GM19438 (cell line): ENCODE measurements around the gene RNF220.

Source experiments
- ATAC-seq: cut with Tn5 transposase; IDR thresholded peaks from one replicate; pipeline ENCODE4 v1.9.1; 2021; ENCODE audit warnings: low read depth; ENCODE audit not compliant: unreplicated experiment

Gene RNF220

DNA sequence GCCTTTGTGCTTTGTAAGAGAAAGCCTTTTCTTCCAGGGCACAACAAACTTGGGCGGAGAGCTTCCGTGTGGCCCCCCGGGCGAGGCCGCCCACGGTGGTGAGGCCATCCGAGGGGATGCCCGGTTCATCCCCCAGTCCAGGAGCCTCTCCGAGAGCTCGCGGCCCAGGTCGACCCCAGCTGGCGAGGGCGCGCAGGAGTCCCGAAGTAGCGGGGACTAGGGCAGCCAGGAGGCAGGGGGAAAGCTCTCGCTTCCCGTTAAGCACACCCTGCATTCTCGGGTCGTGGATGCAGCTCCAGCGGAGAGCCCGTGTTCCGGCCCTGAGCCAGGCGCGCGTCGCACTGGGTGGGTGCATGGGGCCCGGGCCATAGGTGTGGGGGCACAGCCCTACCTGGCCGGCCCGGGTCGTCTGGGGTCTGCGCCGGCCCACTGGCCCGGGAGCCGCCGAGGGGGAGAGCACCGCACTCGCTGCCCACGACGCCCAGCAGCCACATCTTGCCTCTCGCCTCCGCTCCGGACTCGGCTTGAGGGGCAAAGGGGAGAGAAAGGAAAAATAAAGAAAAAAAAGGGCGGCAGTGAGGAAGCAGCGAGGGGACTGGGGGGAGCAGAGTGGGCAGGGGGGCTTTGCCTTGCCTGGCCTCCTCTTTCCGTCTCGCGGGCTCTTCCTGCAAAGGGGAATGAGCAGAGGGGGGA is 1.8 kb downstream of the RNF220 start:
- ATAC-seq = no peak

DNA sequence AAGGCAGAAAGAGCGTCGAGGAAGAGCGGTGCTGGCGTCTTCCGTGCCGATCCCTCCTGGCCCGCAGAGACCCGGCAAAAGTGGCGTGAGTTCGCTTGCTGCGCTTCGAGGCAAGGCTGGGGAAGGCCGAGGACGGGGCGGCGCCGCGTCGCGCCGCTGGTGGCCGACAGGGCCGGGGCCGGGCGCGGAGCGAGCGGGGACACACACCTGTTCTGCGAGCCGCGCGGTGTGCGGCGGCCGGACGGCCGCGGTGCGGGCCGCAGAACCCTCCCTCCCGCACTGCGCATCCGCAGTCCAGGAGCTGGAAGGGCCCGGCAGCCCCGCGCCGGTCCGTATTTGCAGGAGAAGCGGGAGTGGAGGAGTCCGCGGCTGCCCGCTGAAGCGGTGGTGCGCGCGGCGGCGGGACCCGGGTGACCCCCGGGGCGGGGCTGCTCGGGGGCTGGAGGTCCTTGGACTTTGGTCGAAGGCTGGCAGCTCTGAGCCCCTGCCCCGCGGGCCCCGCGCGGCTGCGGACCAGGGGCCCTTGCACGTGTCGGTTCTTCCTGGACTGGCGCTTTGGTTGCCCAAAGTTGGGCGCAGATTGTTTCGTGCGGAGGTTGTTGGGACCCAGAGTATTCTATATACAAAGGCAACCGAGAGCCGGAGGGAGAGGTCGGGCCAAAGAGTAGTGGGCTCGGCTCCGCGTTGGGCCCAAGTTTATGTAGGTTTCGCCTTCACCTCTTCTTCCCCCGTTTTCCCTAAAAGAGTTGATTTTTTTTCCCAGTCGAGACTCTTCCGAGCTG is 2.6 kb downstream of the RNF220 start:
- ATAC-seq = no peak

DNA sequence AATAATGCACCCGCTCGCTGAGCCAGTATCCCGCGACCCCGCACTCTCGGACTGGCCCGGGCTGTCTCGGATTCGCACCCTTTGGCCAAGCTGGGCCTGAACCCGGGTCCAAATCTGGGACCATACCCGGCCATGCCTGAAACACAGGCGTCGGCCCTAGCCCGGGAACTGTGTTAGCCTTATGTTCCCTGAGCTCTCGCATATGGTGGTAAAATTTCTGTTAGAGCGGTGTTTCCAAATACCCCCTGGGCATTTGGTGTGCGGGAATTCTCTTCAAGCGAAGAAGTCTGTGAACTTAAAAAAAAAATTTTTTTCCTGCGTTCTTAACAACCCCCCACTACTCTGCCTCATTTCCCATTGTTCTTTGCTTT is 3.1 kb downstream of the RNF220 start:
- no peak for ATAC-seq

DNA sequence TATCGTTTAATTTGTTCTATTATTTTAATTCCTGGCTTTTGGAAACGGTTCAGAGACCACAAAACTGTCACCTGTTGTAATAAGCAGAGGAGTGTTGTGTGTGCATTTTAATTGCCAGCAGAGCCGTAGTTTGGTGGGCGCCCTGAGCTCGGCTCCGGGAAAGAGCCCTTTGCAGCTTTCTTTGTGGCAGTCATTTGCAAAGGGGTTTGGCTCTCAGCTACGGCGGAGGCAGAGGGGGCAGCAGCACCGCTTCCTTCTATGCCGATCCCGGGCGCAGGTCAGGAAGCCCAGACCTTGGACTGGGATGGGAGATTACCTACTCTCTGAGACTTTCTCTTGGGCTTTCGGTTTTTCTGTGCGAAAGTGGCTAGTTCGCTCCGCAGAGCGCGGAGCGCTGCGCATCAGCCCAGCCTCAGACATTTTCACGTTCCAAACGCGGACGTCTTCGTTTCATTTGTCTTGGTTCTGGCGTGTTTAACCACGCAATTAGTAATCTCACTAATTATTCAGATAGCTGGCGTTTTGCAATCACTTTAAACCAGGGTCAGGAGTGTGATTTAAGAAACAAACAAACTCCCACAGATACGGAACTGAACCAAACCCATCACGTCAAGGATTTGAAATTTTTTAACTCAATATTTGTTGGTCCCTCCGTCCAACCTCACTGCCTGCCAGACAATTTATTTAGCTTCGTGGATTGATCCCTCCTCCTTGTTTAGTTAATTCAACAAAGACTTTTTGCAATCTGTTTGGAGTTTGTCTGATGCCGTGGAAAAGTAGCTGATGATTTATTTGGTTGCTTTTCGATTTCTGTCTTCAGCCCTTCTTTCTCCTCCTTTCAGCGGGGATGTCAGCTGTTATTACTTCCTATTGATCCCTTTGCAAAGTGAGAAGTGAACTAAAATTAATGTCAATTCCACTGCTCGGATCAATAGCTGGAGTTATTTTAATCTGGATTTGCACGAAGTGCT is 3.9 kb downstream of the RNF220 start:
- no peak for ATAC-seq

DNA sequence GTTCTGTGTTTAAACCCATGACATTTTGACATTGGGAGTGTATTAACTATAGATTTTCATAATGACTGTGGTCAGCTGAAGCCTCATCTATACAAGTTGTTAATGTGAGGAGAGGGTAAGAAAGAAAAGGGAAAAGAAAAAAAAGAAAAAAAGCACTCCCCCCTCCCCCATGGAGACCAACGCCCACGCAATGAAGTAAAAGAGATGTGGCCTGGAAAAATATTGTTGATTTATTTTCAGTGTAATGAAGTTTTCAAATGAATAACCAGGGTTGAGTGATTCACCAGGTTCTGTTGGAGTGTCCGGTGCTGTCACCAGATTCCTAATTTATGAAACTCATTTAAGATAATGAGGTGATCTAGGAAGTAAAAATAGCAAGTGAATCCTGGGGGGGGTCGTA is 4.7 kb downstream of the RNF220 start:
- no peak for ATAC-seq

DNA sequence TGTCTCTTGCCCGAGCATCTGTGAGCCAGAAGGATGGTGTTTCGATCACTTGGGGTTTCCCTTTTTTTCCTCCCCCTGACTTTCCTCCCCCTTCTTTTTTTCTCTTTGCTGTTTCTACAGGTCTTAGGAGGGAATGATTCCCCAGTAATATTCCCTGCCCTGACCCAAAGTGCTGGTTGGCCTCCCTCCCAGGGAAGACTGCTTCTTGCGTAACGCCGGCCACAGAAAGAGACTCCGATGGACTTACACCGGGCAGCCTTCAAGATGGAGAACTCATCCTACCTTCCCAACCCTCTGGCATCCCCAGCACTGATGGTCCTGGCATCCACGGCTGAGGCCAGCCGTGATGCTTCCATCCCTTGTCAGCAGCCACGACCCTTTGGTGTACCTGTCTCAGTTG is 6.8 kb downstream of the RNF220 start:
- no peak for ATAC-seq

DNA sequence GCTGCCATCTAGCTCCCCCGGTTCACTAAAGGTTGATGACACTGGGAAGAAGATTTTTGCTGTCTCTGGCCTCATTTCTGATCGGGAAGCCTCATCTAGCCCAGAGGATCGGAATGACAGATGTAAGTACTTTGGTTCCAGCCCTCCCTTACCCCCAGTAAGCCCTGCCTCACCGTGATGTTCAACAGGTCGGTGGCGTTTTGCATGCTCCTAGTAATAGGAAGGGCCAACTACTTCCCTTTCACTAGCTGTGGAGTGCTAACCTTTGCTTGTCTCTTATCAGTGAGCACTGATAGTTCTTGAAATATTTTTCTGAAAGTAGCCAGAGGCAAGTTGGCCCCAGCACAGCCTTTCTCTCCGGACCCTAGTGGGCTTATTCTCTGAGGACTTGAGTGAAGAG is 7.5 kb downstream of the RNF220 start:
- no peak for ATAC-seq

DNA sequence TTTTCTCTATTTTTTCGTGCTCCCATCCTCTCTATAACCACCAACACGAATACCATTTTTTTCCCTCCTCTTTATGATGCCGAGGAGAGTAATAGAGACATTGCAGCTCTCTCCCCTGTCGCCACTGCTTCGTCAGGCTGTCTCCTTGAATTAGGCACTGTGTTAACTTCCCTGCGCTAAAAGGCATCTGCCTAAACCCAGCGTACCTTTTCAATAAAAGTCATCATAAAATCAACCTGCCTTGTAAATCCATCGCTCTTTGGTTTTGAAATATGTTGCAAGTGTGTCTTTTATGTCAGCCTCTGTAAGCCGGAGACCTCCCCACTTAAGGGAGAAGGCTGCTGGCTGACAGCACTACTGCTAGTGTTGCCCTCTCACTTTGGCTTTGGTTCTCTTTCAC is 8.7 kb downstream of the RNF220 start:
- ATAC-seq = no peak

DNA sequence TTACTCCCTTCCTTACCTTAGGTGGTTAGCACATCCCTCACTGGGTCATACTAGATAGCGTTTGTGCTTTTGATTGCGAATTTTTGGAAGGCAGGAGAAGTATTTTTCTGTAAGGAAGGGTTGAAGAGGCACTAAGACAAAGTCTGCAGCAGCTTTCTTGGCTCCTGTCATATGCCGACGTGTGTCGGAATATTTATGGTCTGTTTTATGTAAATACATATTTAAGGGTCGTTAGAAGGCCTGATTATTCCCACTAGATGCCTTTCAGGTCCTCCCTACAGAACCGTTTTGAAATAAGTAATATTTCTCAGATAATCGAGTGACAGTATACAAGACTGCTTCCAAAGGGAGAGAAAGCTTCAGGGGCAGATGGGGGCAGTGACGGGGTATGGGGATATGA is 10.0 kb downstream of the RNF220 start:
- ATAC-seq = no peak

DNA sequence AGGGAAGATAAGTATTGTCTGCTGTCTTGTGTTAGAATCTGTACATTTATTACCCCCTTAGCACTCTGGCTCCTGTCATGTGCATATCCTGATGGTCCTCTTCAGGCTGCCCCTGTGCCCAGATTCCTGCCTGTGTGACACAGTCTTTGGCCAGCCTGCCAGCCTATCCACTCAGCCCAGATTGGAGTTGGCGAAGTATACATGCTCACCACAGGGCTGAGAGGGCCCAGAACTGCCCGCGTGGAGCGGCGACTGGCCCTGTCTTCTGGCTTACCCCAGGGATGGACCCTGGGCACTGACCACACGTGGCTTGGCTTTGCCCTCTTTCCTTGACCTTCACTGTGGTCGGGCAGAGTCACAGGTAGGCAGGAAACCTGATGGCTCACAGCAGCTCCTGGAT is 11.4 kb downstream of the RNF220 start:
- ATAC-seq = no peak

DNA sequence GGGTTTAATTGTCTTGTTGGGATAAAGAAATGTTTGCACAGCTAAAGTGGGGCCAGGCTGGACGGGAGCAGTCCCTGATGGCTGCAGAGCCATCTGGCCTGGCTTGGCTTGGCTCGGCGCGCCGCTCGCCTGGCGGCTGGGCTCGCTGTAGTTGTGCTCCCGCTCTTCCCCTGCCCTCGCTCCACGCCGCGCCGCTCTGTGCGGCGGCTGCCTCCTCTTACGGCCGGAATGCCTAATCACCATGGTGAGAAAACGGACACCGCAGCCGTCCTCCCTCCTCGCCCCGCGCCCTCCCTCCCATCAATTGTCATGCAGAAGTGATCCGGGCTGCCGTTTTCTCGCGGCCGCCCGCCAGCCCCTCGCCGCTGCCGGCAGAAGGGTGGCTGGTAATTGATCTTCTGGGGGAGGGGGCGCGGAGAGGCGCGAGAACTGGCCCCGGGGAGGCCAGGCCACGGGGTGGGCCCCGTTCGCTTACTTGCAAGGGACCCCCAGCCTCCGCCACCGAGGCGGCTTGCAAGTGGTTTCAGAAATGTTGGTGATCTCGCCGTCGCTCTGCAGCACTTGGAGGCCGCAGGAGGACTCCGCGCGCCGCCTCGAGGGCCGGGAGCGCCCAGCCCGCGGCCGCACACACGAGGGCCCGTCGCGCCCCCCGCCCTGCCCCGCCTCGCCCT is 12.4 kb downstream of the RNF220 start:
- no peak for ATAC-seq

DNA sequence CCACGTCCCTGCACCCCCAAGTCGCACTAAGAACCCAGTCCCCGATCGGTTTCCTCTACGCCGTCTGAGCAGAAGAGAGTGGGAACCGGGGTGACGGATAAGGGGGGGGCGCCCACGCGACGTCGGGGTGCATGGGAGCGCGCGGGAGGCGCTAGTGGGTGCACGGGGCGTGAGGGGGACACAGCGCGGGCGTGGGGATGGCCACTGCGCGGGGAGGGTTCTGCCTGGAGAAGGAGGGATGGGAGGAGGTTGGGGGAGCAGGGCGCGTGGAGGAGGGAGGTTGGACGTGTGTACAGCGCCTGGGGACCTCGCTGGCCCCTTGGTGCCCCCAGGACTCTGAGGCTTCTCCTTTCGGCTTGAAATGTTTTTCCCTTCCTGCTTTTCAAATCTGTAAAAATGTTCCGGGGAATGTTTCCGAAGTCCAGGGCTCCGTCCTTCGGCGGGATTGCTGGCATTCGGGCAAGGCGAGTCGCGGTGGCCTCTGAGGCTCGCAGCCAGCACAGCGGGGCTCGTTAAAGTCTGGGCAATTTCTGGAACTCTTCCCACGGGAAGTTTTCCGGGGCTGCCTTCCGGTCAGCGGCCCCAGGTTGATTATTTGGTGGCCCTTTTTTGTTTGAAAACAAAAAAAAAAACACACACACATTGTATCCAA is 13.1 kb downstream of the RNF220 start:
- ATAC-seq = no peak

DNA sequence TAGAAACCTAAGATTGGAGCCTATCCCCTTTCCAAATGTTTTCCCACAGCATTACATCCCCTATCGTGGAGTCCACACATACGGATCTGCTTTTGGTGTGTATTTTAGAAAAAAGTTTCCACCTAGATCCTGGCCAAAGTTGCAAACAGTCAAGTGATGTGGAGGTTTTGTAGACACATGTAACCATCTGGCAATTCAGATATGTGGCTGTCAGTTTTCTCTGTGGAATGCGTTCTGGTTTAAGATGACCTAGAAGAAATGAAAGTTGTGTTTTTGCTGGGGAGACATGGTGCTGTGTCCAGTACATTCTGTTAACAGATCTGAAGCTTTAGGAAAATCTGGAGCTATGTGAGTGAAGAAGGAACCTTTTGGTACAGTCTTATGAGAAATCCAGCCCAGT is 14.8 kb downstream of the RNF220 start:
- ATAC-seq = no peak

DNA sequence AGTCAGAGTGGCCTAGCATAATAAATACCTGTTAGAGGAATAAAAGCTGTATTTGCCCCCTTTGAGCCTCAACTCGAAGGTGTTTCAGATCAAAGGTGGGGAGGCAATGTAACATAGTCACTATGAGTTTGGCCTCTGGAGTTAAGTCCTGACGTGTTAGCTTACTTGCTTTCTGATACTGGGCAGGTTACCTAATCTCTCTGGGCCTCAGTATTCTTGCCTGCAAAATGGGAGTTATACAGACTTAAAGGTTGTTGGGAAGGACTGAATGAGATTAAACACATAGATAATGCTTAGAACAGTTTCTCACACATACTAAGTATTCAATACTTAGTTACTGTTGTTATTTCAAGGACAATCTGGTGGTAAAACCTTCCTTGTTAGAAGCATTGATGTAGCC is 15.5 kb downstream of the RNF220 start:
- no peak for ATAC-seq

DNA sequence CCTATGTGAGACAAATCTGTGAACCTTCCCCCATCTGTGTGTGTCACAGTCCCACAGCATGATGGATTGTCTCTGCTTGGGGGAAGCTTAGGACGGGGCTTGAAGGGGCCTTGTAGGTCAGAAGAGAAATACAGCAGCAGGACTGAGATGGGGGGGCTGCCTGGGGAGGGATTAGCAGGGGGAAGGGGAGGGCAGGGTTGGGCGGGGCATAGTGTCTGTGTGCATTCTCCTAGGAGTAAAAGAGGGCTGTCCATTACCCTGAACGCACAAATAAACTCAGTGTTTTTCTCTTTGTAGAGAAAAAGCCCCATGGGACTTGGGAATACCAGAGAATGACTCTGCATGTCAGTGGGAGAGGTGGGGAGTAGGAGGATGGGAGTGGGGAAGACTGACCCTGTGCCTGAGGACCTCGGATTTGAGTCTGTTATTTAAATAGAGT is 16.4 kb downstream of the RNF220 start:
- no peak for ATAC-seq

DNA sequence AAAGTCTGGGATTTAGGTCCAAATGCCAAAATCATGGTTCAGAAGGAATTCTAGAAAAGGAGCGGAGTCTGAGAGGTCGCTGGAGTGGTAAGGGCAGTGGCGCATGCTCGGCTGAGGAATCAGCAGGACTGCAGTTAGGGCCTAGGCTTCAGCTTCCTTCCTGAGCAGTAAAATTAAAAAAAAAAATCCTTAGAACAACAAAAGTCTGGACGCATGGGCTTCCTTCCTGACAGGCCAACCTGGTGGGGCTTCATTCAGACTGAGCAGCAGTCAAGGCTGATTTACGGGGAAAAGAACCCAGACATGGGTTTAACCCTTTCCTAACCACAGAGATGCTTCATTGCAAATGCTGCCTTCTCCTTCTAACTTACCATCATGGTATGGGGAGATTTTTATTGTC is 17.1 kb downstream of the RNF220 start:
- no peak for ATAC-seq

DNA sequence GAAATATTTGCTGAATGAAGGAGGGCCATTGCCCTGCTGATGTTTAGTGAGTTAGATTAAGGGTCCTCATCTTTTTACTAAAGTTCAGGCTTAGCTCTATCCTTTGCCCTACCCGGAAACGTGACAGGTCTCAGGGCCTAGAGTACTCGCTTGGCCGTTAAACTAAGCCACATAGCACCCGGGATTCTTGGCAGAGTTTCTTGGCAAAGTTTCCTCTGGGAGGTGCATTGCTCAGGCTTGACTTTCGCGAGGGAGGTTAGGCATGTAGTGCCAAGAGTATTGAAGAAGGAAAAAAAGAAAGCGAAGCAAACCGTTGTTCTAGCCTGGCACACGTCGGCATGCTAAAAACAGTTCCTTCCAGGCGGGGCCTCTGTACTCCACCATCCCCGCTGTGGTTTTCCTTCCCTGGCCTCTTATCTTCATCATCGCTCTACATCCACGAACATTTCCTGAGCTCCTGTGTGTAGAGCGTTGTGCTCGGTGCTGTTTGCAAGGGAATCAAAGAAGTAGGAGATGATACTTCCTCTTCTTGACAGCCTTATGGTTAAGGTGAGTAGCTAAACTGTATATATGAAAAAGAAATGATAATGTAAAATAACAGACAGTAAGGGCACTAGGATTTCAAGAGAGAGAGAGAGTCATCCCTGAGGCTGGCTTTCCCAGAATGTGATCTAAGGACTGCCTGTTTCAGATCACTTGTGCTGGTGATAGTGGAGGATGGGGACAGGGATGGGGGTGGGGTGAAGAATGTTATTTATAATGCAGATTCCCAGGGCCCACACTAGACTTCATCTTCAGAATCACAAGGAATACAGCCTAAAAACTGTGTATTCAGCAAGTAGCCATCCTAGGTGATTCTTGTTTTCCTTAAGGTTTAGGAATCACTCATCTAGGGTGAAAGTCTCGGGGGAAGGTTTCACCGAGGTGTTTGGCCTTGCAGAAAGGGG is 18.8 kb downstream of the RNF220 start:
- no peak for ATAC-seq

DNA sequence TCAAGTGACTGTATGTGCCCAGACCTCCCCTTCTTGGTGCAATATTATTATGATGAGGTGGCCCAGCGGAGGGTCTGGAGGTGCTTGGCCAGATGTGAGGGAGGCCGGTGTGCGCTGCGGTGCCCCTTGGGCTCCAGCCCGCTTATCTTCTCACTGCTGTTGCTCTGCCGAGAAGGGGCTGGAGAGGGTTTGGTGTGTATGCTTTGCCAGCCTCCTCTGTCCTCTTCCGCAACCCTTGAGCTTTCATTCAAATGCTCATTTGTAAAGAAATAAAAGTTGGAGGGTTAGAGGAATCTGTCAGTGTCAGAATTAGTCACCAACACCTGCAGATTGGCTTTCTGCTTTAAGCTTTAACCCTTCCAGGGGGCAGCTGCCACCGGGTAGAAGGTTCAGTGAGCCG is 19.7 kb downstream of the RNF220 start:
- no peak for ATAC-seq
